Omental fat pad (tissue), 4 donors: Measurements from ENCODE around the gene ALK. TPM values are rescaled to one million over a fixed set of nuclear protein-coding genes. Genes with fewer than 3 reads are reported as not detected.

Experiments
- ATAC-seq: fragments of 150-250 bp; one replicate; pipeline ENCODE4 v1.9.1; 2016; ENCODE audit warnings: mild to moderate bottlenecking, moderate library complexity; ENCODE audit not compliant: low FRiP score
- DNase-seq: peaks from one replicate; pipeline ENCODE4 v3.0.0-alpha.2; 2019; ENCODE audit warnings: low spot score
- total RNA-seq, 4 donors: library from RNA; depleted of rRNA; stranded (reverse); fragments of >200 nt; gene quantifications; one replicate each; pipeline ENCODE4 v1.1.0, GENCODE V29; 2016
- TF ChIP-seq, protein P1 (sequence below), 3 donors: fragments of 450-650 bp; IDR thresholded peaks; one replicate each; pipeline ENCODE4 v1.5.1; 2016 to 2017; ENCODE audit warnings: antibody characterized with exemption in 3 of 3, mild to moderate bottlenecking in 3 of 3, moderate library complexity in 2 of 3

Gene ALK
- total RNA-seq, 4 donors from 2014 or later = 0.12 to 2.2 (median 0.44) TPM; not detected in 1

DNA sequence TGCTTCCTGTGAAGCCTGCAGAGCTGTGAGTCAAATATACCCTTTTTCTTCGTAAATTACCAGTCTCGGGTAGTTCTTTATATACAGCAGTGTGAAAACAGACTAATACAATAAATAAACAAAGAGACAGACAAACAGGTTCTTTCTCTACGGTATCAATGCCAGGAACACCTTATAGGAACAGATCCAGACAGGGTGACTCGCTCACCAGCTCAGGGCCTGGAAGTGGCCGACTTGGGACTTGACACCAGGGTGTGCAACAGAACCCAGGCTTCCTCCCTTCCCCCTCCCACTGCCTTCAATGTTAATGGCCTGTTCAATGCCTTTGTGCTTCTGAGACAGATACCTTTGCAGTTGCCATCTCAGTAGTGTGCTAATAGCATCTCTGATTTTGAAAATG is 309.5 kb downstream of the ALK start:
- TF ChIP-seq, protein P1, sequence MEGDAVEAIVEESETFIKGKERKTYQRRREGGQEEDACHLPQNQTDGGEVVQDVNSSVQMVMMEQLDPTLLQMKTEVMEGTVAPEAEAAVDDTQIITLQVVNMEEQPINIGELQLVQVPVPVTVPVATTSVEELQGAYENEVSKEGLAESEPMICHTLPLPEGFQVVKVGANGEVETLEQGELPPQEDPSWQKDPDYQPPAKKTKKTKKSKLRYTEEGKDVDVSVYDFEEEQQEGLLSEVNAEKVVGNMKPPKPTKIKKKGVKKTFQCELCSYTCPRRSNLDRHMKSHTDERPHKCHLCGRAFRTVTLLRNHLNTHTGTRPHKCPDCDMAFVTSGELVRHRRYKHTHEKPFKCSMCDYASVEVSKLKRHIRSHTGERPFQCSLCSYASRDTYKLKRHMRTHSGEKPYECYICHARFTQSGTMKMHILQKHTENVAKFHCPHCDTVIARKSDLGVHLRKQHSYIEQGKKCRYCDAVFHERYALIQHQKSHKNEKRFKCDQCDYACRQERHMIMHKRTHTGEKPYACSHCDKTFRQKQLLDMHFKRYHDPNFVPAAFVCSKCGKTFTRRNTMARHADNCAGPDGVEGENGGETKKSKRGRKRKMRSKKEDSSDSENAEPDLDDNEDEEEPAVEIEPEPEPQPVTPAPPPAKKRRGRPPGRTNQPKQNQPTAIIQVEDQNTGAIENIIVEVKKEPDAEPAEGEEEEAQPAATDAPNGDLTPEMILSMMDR (IDR thresholded peaks at IDR 0.05) = no peak
- DNase-seq = no peak
- ATAC-seq = no peak

DNA sequence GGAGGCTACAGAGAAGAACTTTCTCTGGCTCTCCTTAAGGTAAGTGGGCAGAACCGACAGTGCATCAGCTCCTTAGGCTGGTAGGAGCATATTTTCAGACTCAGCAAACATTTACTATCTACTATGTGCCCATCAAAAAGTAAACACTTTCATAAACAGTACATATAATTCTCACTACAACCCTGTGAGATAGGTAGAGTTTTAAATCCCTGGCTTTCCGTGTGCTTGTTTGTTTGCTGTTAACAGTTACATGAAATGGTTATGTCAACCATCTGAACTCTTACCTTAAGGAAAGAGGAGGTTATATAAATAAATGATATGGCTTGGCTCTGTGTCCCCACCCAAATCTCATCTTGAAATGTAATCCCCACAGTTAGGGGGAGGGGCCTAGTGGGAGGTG is 310.1 kb downstream of the ALK start:
- ATAC-seq (no peak), DNase-seq (no peak)
- TF ChIP-seq, protein P1 (IDR thresholded peaks at IDR 0.05) = no peak

DNA sequence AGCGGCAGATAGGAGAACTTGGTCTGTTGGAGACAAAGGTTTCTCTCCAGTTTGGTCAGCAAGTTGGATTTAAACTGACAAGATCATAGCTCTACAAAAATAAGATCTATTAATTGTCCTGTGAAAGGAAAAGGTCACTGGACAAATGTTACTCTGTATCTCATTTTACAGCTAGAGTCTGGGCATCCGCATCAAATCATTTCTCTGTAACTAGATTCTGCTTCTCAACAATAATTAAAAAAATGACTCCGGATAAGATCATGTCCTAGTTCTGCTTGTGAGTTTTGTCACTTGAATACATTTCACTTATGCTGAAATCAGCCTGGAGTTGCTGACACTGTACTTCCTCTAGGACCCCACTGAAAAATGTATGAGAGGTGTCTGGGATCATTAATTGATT is 310.8 kb downstream of the ALK start:
- TF ChIP-seq, protein P1 (IDR thresholded peaks at IDR 0.05) = no peak
- ATAC-seq (no peak), DNase-seq (no peak)

DNA sequence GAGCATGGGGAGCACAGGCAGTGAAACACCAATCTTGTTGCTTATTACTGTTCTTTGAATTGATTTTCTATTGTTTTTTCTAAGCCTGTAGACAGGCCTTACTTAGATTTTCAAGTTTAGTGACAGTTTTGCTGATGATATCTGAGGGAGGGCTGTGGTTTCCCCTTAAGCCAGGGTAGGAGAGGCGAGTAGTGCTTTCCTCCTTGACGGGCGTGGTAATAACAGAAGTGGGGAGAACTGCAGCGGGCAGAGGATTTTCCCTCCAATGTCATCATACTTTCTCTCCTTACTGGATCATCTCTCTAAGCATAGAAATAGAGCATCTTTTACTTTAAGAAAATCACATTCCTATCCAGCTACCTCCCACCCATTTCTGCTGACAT is 314.4 kb downstream of the ALK start:
- DNase-seq (no peak), ATAC-seq (no peak)
- TF ChIP-seq, protein P1 (IDR thresholded peaks at IDR 0.05) = no peak

DNA sequence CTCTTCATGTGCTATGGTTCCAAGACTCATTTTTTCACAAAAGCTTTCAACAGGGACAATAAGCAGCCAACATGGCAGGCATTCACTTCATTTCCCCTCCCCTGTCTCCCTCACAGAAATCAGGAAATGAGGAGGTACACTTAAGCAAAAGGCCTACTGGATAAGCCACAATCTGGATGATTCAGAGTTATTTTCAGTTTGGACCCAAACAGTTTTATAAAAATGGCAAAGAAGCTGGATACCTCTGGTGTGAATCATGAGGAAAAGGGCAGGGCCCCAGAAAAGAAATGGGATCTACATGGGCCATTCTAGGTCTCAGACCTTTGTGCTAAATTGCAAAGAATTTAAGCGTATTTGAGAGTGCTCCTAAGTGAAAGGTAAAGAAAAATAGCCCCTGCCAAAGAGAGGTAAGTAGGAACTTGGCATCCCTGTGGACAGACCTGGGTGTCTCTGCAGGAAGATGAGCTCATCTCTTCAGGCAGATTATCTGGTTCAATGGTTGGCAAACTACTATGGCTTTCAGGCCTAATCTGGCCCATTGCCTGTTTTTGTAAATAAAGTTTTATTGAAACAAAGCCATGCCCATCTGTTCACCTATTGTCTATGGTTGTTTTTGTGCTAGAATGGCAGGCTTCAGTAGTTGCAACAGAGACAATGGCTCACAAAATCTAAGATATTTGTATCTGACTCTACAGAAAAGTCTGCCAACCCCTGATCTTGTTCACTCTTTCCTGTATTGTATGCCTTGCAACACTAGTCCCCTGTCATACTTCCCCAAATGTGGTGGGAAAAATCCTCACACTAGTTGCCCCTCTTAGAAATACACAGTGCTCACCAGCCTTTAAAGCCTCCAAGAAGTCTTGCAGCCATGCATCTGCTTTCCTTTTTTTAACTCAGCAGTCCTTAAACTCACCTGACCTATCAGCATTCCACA is 315.0 kb downstream of the ALK start:
- no peak for DNase-seq
- no peak for ATAC-seq
- TF ChIP-seq, protein P1 (IDR thresholded peaks at IDR 0.05) = no peak

DNA sequence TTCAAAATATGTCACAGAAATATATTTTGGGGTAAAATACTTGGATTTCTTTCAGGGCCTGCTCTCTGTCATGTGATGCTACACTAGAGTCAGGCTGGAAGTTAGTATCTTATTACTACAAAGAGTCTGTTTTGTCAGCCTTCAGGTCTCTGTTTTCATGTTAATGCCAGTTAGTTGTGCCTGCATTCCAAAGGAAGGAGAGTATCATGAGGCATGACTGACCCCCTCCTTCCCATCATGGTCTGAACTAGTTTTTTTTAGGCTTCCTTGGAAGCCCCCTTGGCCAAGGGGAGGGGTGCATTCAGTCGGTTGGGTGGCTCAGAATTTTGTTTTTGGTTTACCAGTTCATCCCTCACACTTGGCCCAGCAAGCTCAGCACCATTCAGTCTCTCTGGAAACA is 318.0 kb downstream of the ALK start:
- TF ChIP-seq, protein P1 (IDR thresholded peaks at IDR 0.05) = no peak
- ATAC-seq (no peak), DNase-seq (no peak)

DNA sequence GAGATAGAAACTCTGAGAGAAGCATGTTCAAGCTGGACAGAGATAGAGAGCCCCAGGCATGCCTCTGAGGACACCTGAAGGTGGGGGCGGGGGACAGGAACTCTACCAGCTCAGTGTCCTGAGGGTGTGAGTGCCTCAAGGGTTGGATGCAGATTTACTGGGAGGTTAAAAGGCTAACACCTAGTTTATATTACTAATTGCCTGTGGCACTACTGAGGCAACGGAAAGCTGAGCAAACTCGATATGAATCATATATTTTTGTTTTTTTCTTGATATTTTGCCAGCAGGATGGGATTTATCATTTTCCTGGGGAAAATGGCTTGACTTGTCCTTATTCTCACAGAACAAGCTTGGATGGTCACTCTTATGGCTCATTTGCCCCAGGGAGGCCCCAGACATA is 319.5 kb downstream of the ALK start:
- ATAC-seq (no peak), DNase-seq (no peak)
- TF ChIP-seq, protein P1 (IDR thresholded peaks at IDR 0.05) = no peak
